ENCODE data around the gene CACNA2D4. TPM values are rescaled to one million over a fixed set of nuclear protein-coding genes. Genes with fewer than 3 reads are reported as not detected.
A peak's percentile ranks its signal among the peaks of the same experiment; 100 is the strongest.

Gene CACNA2D4
- total and polyA plus RNA-seq, 8 donors = 1.5 to 6.5 (median 1.9) TPM

DNA sequence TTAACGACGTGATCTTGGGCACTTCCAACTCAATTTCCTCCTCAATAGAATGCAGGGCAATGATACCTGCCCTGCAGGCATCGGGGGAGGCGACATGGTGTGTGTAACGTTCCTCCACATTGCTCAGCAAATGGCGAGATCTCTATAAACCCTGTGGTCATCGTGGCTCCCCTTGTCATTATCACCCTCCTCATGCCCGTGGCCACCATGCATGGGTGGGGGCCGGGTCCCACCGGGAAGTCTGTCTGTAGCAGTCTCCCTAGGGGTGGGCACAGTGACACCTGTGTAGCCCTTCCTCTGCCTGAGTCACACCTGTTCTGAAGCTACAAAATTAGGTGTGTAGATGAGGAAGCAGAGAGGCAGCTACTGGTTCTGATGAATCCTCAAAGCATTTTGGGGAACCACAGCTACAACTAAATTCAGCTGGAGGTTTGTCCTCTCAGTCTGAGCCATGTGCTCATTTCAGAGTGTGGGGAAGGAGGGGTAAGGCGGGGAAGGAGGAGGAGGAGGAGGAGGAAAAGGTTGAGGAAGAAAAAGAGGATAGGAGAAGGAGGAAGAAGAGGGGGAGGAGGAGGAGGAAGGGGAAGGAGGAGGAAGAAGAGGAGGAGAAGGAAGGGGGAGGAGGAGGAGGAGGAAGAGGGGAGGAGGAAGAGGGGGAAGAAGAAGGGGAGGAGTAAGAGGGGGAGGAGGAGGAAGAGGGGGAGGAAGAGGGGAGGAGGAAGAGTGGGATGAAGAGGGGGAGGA, 11.0 kb upstream of the CACNA2D4 start:
- ATAC-seq = no peak
- intact Hi-C loops (cut with DNase I) = no loop called here

DNA sequence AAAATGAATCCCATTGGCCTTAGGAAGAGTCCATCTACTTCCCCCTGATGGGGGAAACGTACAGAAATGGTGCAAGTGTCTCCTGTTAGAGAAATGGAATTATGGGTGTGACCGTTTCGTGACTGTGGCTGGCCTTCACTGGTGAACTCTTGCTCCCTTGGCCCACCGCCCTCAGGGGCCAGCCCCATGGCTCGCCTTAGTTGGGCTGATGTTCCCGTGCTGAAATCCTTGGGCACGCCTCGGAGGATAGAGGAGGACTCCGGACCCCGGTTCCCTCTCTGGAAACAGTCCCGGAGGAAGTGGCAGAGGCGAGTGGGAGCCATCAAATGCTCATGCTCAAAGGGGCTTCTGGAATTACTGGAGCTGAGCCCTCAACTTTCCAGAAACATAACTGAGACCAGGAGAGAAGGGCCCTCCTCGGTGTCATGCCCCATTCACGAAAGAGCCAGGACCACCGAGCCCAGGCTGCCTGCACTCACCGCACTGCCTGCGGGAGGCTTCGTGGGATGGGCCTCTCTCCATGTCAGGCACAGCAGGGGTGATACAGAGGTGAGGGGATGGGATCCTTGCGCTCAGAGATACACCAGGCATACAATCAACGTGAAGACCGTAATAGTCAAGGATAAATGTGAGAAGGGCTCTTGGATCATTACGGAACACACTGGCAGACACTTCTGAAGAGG, 10.1 kb upstream of the CACNA2D4 start:
- intact Hi-C loops (cut with DNase I) = no loop called here
- no peak overlapping the region for H3K4me3 ChIP-seq
- TF ChIP-seq, protein P1, sequence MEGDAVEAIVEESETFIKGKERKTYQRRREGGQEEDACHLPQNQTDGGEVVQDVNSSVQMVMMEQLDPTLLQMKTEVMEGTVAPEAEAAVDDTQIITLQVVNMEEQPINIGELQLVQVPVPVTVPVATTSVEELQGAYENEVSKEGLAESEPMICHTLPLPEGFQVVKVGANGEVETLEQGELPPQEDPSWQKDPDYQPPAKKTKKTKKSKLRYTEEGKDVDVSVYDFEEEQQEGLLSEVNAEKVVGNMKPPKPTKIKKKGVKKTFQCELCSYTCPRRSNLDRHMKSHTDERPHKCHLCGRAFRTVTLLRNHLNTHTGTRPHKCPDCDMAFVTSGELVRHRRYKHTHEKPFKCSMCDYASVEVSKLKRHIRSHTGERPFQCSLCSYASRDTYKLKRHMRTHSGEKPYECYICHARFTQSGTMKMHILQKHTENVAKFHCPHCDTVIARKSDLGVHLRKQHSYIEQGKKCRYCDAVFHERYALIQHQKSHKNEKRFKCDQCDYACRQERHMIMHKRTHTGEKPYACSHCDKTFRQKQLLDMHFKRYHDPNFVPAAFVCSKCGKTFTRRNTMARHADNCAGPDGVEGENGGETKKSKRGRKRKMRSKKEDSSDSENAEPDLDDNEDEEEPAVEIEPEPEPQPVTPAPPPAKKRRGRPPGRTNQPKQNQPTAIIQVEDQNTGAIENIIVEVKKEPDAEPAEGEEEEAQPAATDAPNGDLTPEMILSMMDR (IDR thresholded peaks at IDR 0.05) = no peak
- peak in 1 of 4 donors; percentile 28 for DNase-seq
- no peaks in the 10 kb centered on the region for H3K36me3 ChIP-seq
- H3K27ac ChIP-seq = no peak overlapping the region
- H3K9me3 ChIP-seq = no peaks in the 10 kb centered on the region
- H3K4me1 ChIP-seq = no peaks in the 10 kb centered on the region
- H3K27me3 ChIP-seq = peaks cover 0 to 51% of the 10 kb centered on the region in 2 donors
- ATAC-seq = no peak

More for the DNA sequence above, 11.0 kb upstream of the CACNA2D4 start:
- DNase-seq = peak in 1 of 4 donors; percentile 17
- no peak overlapping the region for H3K4me3 ChIP-seq
- H3K27ac ChIP-seq = no peak overlapping the region
- no peaks in the 10 kb centered on the region for H3K36me3 ChIP-seq
- TF ChIP-seq, protein P1 (IDR thresholded peaks at IDR 0.05) = no peak
- H3K4me1 ChIP-seq = no peaks in the 10 kb centered on the region
- peaks cover 0 to 51% of the 10 kb centered on the region in 2 donors for H3K27me3 ChIP-seq
- no peaks in the 10 kb centered on the region for H3K9me3 ChIP-seq

DNA sequence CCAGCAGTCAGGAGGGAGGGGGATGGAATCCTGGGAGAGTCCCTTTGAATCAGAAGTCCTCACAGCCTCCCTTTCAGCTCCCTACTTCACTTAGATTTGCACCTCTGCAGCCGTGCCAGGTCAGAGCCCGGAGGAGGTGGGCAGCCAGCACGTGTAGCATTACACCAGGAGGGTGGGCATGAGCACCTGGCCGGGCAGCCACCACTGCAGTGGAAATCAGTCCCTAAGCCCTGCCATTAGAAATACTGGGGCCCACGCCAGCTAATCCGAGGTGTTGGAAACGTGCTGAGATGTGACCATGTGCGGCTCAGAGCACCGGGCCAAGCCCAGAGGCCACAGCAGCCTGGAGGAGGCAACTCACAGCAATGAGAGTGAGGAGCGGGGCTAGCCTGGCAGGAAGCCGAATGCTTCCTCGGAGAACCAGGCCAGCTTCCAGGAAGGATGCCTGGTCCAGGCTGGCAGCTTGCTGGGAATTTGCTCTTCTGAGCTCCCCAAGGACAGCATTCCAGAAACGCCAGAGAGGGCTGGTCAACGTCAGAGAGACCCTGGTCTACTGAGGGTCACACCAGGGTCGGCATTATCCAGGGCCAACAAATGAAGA, 9.4 kb upstream of the CACNA2D4 start:
- Histone ChIP-seq H3K27ac (no peak overlapping the region), H3K36me3 (no peaks in the 10 kb centered on the region), H3K9me3 (no peaks in the 10 kb centered on the region), H3K27me3 (peaks cover 0 to 51% of the 10 kb centered on the region in 2 donors), H3K4me3 (no peak overlapping the region), H3K4me1 (no peaks in the 10 kb centered on the region)
- TF ChIP-seq, protein P1 (IDR thresholded peaks at IDR 0.05) = no peak
- no peak for ATAC-seq
- intact Hi-C loops (cut with DNase I) = no loop called here
- no peak for DNase-seq

DNA sequence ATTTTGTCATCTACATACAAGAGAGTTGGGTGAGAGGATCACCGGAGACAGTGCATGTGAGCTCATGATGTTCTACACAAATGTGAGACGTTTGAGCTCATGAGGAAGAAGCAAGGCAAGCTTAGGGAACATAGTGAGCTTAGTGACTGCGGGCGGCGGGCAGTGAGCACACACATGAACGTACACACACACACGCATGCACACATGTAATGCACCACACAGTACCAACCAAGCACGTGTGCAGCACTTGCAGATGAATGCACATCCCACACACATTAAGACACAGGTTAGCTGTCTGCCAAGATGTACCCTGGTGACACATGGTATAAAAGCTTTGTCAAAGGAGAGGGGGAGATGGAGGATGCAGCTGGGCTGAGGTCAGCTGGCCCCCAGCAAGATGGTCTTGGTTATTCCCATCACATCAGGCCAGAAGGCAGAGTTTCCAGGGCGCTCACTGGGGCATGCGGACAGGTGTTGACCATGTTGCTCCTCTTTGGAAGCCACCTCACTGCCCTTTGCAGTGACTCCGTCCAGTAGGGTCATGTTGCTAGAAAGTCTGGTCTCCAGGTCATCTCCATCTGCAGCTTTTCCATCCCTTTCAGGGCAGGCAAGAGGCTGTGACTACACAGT, 8.7 kb upstream of the CACNA2D4 start:
- TF ChIP-seq, protein P1 (IDR thresholded peaks at IDR 0.05) = no peak
- ATAC-seq (no peak), DNase-seq (no peak)
- Histone ChIP-seq H3K27ac (no peak overlapping the region), H3K9me3 (no peaks in the 10 kb centered on the region), H3K4me3 (no peak overlapping the region), H3K27me3 (peaks cover 0 to 56% of the 10 kb centered on the region in 2 donors), H3K4me1 (no peaks in the 10 kb centered on the region), H3K36me3 (no peaks in the 10 kb centered on the region)
- intact Hi-C loops (cut with DNase I) = no loop called here
